GM12865 (cell line): Measurements from ENCODE around the gene RAB30.

ENCODE experiments used
- DNase-seq: peaks from one replicate; pipeline ENCODE4 v3.0.0; 2010; ENCODE audit warnings: low read depth
- H3K4me3 ChIP-seq: 2 replicates; pipeline ENCODE4 v1.5.1; 2011; ENCODE audit warnings: mild to moderate bottlenecking, low read depth, low read length, control low read depth
- CTCF ChIP-seq: IDR thresholded peaks from 2 replicates; pipeline ENCODE4 v1.5.1; 2011; ENCODE audit warnings: low read length, control low read depth, low read depth, inconsistent platforms; ENCODE audit not compliant: insufficient read depth; ENCODE audit errors: missing control alignments

The RAB30 gene

GRCh38 chr11:83070731-83071566 is 748 bp downstream of the RAB30 start:
- no peak for TF ChIP-seq CTCF
- H3K4me3 ChIP-seq, result peak overlapping the region; percentile 92
- DNase-seq, result no peak

- DNase-seq, result no peak
- TF ChIP-seq CTCF, result no peak
- H3K4me3 ChIP-seq, result peak overlapping the region; percentile 92
Measured at GRCh38 chr11:83070044-83070701, 1.5 kb downstream of the RAB30 start.

GRCh38 chr11:83069441-83070043 is 2.2 kb downstream of the RAB30 start:
- peak overlapping the region; percentile 92 for H3K4me3 ChIP-seq

GRCh38 chr11:83068568-83068967 is 3.1 kb downstream of the RAB30 start:
- no peak for TF ChIP-seq CTCF
- H3K4me3 ChIP-seq, result peak overlapping the region; percentile 92
- no peak for DNase-seq

More at GRCh38 chr11:83069441-83070043, 2.2 kb downstream of the RAB30 start:
- DNase-seq, result no peak
- TF ChIP-seq CTCF, result no peak

GRCh38 chr11:83064011-83064410 is 7.7 kb downstream of the RAB30 start:
- TF ChIP-seq CTCF, result no peak
- DNase-seq, result no peak
- H3K4me3 ChIP-seq, result peak overlapping the region; percentile 53

- peak overlapping the region; percentile 53 for H3K4me3 ChIP-seq
- TF ChIP-seq CTCF, result no peak
- DNase-seq, result peak; percentile 87
Measured at GRCh38 chr11:83063073-83063754, 8.5 kb downstream of the RAB30 start.
